Daoy (cell line): Measurements from ENCODE around the gene FAM117A. TPM values are rescaled to one million over a fixed set of nuclear protein-coding genes. Genes with fewer than 3 reads are reported as not detected.
"Not testable (repeated sequence)": the region's sequence is repeated elsewhere in the genome, so short reads cannot be mapped to it uniquely, and the experiment has no call there.

Experiments used
- DNase-seq: peaks from one replicate; pipeline ENCODE4 v3.0.0-alpha.2; 2015; ENCODE audit warnings: low read depth
- total RNA-seq: library from RNA; depleted of rRNA; stranded (reverse); fragments of >200 nt; shearing (Covaris generic); gene quantifications from 2 replicates; pipeline ENCODE4 v1.2.3, GENCODE V29; 2014; rRNA removed

Gene FAM117A
- total RNA-seq, 1 experiment from 2014 or later: 5.0 TPM

GRCh38 chr17:49680314-49680713 is 83.6 kb downstream of the FAM117A start:
- DNase-seq: no peak

DNA sequence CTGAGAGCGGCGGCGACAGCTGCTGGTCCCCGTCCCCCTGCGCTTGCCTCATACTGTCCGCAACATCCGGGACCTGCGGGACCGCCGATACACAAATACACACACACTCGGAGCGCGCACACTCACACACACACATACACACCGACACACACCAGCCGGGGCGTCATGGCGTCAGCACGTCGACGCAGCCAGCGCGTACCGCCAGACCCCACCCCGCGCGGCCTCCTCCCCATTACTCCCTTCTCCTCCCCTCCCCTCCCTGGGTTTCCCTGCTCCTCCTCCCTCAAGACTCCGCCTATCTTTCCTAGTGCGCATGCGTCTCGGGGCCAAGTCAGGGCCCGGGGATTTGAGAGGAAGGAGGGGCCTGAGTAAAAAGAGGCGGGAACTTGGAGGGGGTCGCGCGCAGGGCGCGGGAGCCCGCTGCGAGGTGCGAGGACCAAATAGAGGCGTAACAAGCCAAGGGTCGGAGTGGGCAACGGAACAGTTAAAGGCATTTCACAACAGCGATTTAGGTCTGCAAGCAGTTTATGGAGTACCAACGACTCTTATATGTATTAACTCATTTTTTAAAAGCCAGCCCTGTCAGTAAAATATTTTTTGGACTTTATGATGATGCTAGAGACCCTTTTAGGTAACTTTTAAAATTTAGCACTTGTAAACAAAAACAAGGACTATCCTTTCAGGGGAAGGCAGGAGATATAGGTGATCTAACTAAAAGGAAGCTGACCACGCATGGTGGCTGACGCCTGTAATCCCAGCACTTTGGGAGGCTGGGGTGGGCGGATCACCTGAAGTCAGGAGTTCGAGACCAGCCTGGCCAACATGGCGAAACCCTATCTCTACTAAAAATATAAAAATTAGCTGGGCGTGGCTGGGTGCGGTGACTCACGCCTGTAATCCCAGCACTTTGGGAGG is 85.7 kb downstream of the FAM117A start, which contains the start of gene SPOP:
Gene SPOP, minus strand, starts transcription at position 165 of the 915 bp plus-strand sequence. CDS start 55,287 bp downstream, outside the sequence.
- peak; percentile 98 for DNase-seq

DNA sequence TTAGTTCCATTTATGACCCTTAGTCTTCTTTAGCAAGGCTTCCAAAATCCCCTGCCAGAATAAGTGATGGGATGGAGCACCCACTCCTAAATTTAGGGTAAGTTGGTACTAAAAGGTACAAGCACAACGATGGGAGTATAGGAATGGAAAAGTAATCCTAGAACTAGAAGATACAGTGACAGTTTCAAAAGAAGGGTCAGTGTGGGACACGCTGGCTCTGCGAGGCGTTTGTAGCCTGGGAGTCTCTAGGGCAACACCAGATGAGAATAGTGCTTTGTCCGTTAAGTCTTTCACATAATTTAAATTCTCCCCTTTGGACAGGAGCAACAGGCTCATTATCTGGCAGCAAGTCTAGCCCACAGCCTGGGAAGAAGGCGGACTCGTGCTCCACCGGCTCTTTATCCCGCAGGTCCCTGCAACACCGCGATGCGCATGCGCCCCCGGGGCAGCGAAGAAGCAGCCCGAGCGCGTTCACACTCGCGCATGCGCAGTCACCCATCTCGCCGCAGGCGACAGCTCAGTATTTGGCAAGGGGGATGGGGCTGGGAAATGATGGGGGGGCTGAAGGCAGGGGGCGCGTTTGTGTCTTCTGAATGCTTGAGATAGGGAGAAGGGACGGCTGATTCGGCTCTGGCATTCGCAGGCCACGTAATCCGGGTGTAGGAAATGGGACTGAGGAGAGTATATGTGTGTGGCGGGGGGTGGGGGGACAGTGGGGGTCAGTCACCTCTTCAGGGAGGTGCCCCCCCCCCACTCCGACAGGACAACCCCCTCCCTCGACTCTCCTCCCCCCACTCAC is 86.6 kb downstream of the FAM117A start:
- peak; percentile 94 for DNase-seq

- DNase-seq: peak; percentile 4
These were observed 87.6 kb downstream of the FAM117A start for GRCh38 chr17:49676276-49676868.

GRCh38 chr17:49674507-49674906 is 89.4 kb downstream of the FAM117A start:
- no peak for DNase-seq

GRCh38 chr17:49673679-49674078 is 90.3 kb downstream of the FAM117A start:
- not testable (repeated sequence) for DNase-seq

DNA sequence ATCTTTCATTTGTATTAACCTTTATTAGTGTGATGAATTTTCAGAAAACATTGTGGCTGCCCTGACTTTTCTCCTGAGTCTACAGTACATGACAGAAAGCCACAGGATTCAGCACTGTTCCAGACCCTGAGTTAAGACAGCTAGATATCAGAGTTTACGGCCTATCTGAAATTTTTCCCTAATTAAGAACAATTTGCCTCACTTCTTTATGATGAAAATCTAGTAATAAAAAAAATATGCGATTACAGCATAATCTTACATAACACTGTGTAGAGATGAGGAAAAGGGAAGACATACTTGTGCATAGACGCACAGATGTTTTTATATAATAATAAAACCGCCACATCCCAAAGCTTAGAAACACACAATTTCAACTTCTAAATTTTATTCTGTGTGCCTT is 93.3 kb downstream of the FAM117A start:
- no peak for DNase-seq

- DNase-seq: no peak
These were observed 93.9 kb downstream of the FAM117A start for GRCh38 chr17:49670002-49670401.

DNA sequence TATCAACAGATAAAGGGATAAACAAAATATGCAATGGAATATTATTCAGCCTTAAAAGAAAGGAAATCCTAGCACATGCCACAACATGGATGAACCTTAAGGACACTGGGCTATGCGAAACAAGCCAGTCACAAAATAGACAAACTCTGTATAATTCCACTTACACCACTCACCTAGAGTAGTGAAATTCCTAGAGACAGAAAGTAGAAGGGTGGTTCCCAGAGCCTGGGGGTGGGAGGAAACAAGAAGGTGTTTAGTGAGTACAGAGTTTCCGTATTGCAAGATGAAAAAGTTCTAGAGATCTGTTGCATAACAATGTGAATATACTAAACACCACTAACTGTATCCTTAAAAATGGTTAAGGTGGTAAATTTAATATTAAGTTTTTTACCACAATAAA is 96.1 kb downstream of the FAM117A start:
- DNase-seq: no peak

DNA sequence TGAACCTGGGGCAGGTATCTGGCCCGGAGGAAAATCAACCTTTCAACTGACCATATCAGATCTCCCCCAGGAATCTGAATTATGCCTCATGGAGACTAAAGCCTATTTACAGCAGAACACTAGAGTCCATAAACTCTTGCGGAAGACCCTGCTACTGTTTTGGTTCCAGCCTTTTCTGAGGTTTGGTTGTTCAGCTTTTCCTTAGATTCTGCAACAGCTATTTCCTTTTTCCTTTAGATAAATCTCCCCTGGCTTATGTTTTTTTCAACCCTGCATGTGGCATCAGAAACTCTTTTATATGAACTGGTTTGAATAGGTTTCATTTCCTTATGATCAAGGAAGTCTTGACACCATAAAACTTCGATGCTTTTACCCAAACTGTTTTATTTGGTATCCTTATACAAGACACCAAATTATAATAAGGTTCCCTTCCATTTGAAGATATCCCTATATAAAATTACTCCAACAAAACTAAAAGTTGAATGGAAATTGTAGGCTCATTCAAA is 99.2 kb downstream of the FAM117A start:
- no peak for DNase-seq

Other genes starting within 250 kb of the FAM117A start
- 0.03 TPM in 1 of 2 replicates, not detected in the other for gene NXPH3, start 188.3 kb downstream of the FAM117A start, total RNA-seq
- 27.1 and 32.9 TPM in 2 replicates for gene SPOP, start 86.0 kb downstream of the FAM117A start, total RNA-seq
- 58.1 and 58.2 TPM in 2 replicates for gene SLC35B1, start 56.2 kb downstream of the FAM117A start, total RNA-seq
- gene KAT7, start 24.6 kb upstream of the FAM117A start, total RNA-seq: 22.9 and 31.4 TPM in 2 replicates
- gene TAC4, start 83.9 kb upstream of the FAM117A start, total RNA-seq: not detected in 2 replicates
- gene DLX4, start 205.1 kb upstream of the FAM117A start, total RNA-seq: 0.11 TPM in 1 of 2 replicates, not detected in the other
- not detected in 2 replicates for gene DLX3, start 231.1 kb upstream of the FAM117A start, total RNA-seq